ENCODE measurements around the gene GALNT18. TPM values are rescaled to one million over a fixed set of nuclear protein-coding genes. Genes with fewer than 3 reads are reported as not detected.

GALNT18 gene
- total RNA-seq, 2 experiments from 2014 or later: 3.6 to 3.8 TPM

GRCh38 chr11:11400635-11401232 is 221.1 kb downstream of the GALNT18 start:
- ChIA-PET CTCF (no interaction called here), POLR2A (no interaction called here)

GRCh38 chr11:11400121-11400520 is 221.7 kb downstream of the GALNT18 start:
- ChIA-PET POLR2A (no interaction called here), CTCF (no interaction called here)

- POLR2A ChIA-PET: no interaction called here
Measured at GRCh38 chr11:11397781-11398180, 224.0 kb downstream of the GALNT18 start.

GRCh38 chr11:11397036-11397415 is 224.8 kb downstream of the GALNT18 start:
- POLR2A ChIA-PET: no interaction called here
- CTCF ChIA-PET: no interaction called here

More at GRCh38 chr11:11397781-11398180, 224.0 kb downstream of the GALNT18 start:
- CTCF ChIA-PET: no interaction called here

- CTCF ChIA-PET: no interaction called here
Measured at GRCh38 chr11:11396301-11397035, 225.3 kb downstream of the GALNT18 start.

GRCh38 chr11:11395126-11395525 is 226.7 kb downstream of the GALNT18 start:
- CTCF ChIA-PET: no interaction called here
- POLR2A ChIA-PET: no interaction called here

More at GRCh38 chr11:11396301-11397035, 225.3 kb downstream of the GALNT18 start:
- POLR2A ChIA-PET: no interaction called here

GRCh38 chr11:11394241-11394640 is 227.6 kb downstream of the GALNT18 start:
- CTCF ChIA-PET: no interaction called here
- POLR2A ChIA-PET: no interaction called here

- POLR2A ChIA-PET: no interaction called here
- CTCF ChIA-PET: no interaction called here
Measured at GRCh38 chr11:11391796-11392463, 229.9 kb downstream of the GALNT18 start.

- POLR2A ChIA-PET: no interaction called here
- CTCF ChIA-PET: no interaction called here
Measured at GRCh38 chr11:11391169-11391568, 230.6 kb downstream of the GALNT18 start.

- CTCF ChIA-PET: no interaction called here
- POLR2A ChIA-PET: no interaction called here
Measured at GRCh38 chr11:11390068-11390771, 231.6 kb downstream of the GALNT18 start.

- ChIA-PET POLR2A (no interaction called here), CTCF (no interaction called here)
Measured at GRCh38 chr11:11389238-11389637, 232.6 kb downstream of the GALNT18 start.

- ChIA-PET CTCF (no interaction called here), POLR2A (no interaction called here)
Measured at GRCh38 chr11:11387622-11388305, 234.0 kb downstream of the GALNT18 start.

- POLR2A ChIA-PET: no interaction called here
- CTCF ChIA-PET: no interaction called here
Measured at GRCh38 chr11:11387207-11387606, 234.6 kb downstream of the GALNT18 start.

- ChIA-PET POLR2A (no interaction called here), CTCF (no interaction called here)
Measured at GRCh38 chr11:11384829-11385228, 237.0 kb downstream of the GALNT18 start.

- POLR2A ChIA-PET: no interaction called here
- CTCF ChIA-PET: no interaction called here
Measured at GRCh38 chr11:11383995-11384394, 237.8 kb downstream of the GALNT18 start.

- ChIA-PET POLR2A (no interaction called here), CTCF (no interaction called here)
Measured at GRCh38 chr11:11382858-11383532, 238.8 kb downstream of the GALNT18 start.

- POLR2A ChIA-PET: no interaction called here
- CTCF ChIA-PET: no interaction called here
Measured at GRCh38 chr11:11381471-11382105, 240.2 kb downstream of the GALNT18 start.

- ChIA-PET POLR2A (no interaction called here), CTCF (no interaction called here)
Measured at GRCh38 chr11:11380883-11381282, 240.9 kb downstream of the GALNT18 start.

GRCh38 chr11:11380340-11380739 is 241.5 kb downstream of the GALNT18 start:
- ChIA-PET POLR2A (no interaction called here), CTCF (no interaction called here)
